LNCAP (cell line): Measurements from ENCODE around the gene RNF111.

Source experiments
- CTCF ChIP-seq: fragments of 450-650 bp; IDR thresholded peaks from 2 replicates; pipeline ENCODE4 v1.5.1; 2017; ENCODE audit warnings: mild to moderate bottlenecking

Gene RNF111

GRCh38 chr15:58962662-58963565 is 24.5 kb upstream of the RNF111 start:
- TF ChIP-seq CTCF, result no peak

GRCh38 chr15:58966698-58967097 is 20.8 kb upstream of the RNF111 start:
- no peak for TF ChIP-seq CTCF

GRCh38 chr15:58967479-58967878 is 20.0 kb upstream of the RNF111 start:
- no peak for TF ChIP-seq CTCF

- TF ChIP-seq CTCF, result no peak
These were observed 9.6 kb upstream of the RNF111 start for GRCh38 chr15:58977887-58978286.

GRCh38 chr15:58980351-58980939 is 7.0 kb upstream of the RNF111 start:
- peak; percentile 59 for TF ChIP-seq CTCF

- TF ChIP-seq CTCF, result no peak
These were observed 5.5 kb upstream of the RNF111 start for GRCh38 chr15:58981808-58982475.

GRCh38 chr15:58983261-58983660 is 4.2 kb upstream of the RNF111 start:
- TF ChIP-seq CTCF, result no peak
